HG03108 (cell line): ENCODE data around the gene CCDC188.

Source experiments
- ATAC-seq: cut with Tn5 transposase; IDR thresholded peaks from one replicate; pipeline ENCODE4 v1.9.1; 2021; ENCODE audit warnings: moderate library complexity; ENCODE audit not compliant: unreplicated experiment

CCDC188 gene

DNA sequence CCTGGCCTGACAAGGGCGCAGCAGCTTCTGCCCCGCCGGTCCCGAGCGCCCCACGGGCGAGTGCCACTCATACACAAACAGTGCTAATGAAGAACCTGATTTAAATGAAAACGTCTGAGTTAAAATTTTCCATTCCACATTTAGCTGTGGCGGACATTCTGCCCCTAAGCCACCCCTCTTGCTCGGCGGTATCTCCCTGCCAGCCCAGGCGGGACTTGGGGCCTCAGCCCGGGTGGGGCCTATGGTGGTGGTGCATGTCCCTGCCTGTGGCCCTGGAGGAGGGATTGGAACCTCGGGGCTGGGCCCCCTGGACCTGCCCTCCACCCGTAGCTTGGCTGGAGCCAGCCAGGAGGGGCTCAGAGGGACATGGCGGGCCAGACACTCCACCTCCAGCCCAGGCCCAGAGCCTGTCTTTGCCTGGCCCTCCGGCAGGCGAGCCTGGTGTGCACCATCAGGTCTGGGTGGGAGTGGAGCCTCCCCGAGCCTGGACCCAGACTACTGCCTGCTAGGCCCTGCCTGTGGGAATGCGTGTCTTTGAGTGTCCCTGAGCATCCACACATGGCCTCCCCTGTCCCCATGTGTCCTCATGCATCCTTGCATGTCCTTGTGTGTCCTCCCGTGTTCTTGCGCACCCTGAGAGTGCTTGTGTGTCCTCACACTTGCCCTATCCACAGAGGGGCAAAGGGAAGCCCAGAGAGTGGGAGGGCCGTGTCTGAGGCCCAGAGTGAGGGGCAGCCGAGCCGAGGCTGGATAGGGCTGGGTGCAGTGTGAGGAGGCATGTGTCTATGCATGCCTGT lies 14.9 kb downstream of the CCDC188 start:
- no peak for ATAC-seq

DNA sequence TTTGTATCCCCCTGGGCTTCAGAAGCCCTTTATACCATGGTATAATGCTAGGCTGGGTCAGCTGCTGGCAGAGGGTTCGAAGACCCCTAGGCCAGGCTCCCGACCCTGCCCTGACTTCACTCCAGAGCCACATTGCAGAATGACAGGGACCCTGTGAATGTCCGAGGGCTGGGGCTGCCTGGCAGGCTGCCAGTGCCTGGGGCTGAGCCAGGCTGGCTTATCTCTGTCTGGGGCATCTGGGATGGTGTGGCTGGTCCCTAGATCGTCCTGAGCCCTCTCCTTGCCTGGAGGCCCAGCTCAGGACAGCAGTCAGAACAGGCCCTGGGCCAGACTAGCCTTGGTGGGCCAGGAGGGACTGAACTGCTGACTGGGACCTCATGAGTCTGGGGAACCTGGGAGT lies 15.6 kb downstream of the CCDC188 start:
- ATAC-seq: no peak

DNA sequence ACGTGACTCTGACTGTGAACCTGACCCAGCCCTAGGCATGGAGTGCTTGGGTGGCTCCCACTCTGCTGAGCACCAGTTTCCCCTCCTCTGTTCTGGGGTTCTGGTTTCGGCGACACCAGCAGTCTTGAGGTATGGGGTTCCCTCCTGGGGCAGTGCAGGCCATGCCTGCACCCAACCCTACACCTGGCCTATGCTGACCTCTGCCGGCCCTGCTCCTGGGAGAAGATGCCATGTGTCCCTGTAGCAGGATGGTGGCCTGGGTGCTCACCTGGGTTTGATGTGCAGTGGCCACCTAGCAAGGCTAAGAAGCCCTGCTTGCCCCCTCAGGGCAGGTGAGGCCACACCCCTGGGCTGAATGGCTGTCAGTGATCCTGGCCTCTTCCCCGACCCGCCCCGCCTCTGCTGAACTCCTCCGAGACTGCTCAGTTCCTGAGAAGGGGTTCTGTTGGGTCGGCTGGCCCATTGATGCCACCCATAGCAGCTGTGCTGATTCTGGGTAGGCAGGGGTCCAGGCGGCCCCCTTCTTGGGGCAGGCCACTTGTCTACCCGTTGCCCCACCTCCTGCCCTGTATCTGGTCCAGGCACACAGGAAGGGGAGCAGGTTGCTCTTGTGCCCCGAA lies 16.8 kb downstream of the CCDC188 start:
- no peak for ATAC-seq

DNA sequence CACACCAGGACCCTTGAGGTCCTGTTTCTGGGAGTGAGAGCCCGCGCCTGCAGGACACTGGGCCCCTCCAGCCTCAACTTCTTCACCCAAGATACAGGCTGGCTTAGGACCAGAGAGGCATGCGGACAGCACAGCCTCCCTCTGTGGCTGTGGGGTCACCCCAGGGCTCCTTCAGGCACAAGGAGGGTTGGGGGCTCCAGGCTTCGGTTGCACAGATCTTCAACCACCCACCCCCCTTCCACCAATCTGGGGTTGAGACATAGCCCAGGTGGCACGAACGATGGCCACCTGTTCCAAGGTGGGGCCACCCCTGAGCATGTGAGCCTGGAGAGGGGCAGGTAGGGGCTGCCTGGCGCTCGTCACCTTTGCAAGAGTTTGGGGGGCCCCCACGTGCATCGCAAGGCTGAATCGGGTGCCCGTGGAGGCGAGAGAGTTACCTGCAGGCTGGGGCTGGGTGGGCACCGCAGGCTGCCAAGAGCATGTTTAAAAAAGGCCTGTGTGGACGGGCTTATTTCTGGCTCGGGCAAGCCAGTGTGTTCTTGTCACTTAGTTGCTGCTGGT lies 18.1 kb downstream of the CCDC188 start:
- ATAC-seq: no peak

DNA sequence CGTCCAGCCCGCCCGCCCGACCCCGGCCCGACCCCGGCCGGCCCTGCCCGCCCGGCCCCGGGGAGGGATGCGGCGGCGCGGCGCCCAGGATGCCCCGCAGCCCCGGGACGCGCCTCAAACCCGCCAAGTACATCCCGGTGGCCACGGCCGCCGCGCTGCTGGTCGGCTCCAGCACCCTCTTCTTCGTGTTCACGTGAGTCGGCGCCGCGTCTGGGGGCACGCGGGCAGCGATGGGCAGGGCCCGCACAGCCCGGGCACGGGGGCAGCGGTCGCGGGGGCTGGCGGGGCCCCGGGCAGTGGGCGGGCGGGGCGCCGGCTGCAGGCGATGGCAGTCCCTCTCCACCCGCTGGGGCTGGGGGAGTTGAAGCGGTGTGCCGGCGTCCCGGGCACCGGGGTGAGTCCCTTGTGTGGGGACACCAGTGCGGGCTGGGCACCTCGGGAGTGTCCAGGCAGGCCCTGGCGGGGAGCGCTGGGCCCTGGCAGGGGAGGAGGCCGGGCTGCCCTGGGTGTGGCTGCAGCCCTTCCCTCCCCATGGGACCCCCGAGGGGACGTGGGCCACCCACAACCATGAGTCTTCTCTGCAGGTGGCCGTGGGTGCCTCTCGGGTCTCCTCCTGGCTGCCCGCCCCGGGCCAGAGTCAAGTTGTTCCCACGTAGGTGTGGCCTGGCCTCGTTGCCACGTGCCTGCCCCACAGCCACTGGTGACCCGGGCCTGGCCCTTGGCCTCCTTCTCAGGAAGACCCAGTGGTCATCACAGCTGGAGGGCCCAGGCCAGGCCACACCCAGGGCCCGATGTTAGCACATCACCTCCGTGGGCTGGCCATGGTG lies 18.8 kb downstream of the CCDC188 start:
- no peak for ATAC-seq

DNA sequence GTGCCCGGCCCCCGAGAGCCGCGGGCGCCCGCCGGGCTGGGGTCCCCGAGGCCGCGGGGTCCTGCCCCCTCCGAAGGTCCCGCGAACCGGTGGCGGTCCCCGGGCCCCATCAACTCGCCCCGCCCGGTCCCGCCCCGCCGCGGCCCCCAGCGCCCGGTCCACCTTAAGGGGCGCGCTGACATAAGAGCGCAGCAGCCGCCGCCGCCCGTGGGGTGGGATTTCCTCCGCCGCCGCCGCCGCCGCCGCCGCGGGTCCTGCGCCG lies 19.3 kb downstream of the CCDC188 start, which contains the start of gene ZDHHC8:
ZDHHC8 (plus strand) TSS at position 208 of the 262 bp plus-strand sequence. CDS start 144 bp downstream, outside the sequence.
- peak; percentile 31 for ATAC-seq

DNA sequence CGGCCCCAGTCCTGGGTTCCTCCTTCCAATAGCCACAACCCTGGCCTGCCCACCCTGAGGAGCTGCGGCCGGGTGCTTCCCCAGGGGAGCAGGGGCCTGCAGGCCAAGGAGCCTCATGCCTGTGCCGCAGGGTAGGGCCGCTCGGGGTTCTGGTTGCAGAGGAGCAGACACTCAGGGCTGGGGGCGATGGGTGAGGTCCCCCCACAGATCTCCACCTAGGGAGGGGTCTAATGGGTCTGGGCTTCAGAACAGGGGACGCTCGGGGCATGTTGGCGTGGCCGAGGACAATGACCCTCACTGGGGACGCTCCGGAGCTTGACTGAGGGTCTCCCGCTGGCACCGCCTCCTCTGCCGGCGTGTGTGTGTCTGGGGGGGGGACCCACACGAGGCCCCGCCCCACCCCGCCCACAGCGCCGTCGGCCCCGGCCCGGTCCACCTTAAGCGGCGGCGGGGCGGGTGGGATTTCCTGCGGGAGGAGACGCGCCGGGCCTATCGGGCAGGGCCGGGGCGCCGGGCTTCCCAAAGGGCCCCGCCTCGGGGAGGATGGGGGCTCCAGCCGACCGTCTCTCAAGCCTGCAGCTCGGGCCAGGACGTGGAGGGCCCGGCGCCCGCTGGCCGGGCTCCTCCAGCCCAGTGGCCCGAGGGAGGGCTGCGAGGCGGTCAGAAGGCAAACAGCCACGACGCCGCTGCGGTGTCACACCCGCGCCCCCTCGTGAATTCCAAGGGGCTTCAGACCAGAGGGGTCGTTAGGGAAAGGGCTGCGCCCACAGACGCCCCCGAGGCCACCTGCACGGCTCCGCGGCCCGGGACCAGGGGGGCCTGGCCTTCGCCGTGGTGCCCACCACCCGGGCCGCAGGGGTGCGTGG lies 19.9 kb downstream of the CCDC188 start:
- ATAC-seq: peak; percentile 56

DNA sequence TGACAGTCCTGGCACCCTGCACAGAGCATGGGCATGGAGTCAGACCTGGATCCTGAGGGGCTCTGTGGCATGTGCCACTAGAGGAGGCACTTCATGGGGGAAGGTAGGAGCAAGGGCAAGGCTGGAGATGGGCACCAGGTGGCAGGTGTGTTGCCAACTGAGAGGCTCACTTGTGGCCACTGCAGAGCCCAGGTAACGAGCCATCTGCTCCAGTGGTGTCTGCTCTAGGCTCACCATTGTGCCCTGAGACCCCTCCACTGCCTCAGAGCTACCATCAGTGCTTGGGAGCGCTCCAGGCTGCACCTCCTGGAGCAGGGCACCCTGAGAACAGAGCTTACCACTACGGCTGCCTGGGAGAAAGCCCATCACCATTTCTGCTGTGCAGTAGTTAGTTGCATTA lies 20.5 kb downstream of the CCDC188 start:
- no peak for ATAC-seq

DNA sequence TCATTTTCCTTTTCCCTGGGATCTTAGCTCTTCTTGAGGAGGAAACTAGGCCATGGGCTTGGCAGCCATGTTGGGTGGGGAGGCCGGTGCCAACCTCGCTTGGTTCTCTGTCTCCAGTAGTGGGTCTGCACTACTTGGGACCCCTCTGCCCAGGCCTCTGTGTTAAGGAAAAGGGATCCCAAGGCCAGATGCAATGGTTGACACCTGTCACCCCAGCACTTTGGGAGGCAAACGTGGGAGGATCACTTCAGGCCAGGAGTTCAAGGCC lies 21.2 kb downstream of the CCDC188 start:
- ATAC-seq: no peak

DNA sequence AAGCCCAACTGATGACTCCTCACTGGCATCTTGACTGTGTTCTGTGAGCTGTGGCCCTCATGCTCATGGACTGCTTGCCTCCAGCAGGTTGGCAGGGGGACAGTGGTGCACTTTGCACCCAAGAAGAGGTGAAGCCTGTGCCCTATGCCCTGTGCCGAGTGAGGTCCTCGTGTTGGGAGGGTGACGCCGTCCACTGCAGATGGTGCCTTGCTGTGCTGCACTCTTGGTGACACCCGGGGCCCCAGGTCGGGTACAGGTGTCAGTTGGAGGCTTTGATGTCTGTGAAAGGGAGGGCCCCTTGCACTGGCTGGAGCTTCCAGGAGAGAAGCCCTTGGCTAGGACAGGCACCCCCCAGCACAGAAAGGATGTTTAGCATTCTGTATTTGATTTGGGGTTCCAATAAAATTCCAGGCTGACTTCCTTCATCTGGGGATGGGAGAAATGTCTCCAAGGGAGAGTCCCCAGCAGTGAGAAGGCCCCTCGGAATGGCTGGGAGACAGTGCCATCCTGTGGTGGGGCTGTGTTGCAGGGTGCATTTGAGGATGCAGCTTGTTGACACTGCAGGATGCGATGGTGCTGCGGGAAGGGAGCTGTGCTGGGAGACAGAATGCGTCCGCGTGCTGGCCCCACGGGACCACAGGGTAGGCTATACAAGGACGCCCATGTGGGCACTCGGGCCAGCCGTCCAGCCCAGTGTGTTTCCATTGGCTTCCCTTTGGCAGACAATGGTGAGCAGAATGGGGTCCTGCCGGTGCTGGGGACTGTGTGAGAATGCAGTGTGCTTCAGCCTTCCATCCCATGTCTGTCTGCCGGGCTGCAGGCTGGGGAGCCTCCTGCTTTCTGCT lies 21.7 kb downstream of the CCDC188 start:
- no peak for ATAC-seq

DNA sequence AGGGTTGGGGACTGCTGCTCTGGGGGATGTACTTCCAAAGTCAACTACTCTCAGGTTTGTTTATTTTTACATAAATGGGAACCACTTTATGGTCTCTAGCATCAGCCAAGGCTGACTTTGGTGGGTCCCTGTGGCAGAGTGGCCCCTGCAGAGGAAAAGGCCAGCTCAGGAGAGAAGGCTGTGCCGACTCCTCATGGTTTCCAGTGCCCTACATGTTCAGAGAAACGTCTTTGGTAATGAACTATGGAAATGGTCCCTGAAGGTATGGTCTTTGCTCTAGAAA lies 22.3 kb downstream of the CCDC188 start:
- ATAC-seq: no peak

DNA sequence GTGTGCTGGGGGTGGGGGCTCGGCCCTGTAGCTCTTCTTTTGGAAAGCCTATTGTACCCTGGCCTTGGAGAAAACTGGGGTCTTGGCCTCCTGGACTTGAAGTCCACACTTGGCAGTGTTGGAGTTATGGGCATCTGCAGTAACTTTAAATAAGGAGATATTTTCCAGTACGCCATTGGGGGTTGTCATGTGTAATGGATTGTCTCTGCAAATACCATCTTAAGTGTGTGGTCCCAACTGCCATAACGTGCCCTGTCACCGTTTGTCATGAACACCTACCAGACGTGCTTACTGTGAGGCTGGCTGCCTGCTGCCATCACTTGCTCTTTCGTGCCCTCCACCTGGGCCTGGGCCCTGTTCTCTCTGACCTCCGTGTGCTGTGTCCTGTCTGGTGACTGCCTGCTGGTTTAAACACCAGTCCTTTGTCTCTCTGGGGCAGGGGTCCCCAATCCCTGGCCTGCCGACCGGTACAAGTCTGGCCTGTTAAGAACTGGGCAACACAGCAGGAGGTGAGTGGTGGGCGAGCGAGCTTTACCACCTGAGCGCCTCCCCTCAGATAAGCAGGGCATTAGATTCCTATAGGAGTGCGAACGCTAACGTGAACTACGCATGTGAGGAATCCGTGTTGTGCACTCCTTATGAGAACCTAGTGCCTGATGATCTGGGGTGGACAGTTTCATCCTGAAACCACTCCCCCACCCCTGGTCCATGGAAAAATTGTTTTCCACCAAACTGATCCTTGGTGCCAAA lies 22.8 kb downstream of the CCDC188 start:
- no peak for ATAC-seq

DNA sequence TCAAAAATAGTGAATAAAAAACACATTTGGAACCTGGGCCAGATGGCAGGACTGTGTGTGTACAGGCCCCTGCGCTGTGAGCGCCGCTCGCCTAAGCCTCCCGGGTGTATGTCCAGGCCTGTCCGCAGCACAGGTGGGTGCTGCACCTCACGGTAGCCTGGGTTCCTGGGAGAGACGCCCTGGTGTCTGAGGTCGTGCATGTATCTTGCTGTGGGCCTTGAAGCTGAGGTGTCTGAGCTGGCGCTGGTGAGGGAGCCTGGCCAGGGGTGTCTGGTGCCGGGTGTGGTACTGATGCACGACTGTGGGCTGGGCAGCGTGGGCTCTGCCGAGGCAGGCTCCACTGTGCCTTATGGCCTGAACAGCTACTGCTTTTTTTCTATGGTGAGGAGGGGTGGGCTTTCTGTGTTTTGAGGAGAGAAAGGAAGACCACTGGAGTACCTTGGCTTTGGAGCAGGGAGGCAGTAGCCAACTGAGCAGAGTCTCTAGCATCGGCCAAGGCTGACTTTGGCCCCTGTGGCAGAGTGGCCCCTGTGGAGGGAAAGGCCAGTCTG lies 23.5 kb downstream of the CCDC188 start:
- no peak for ATAC-seq

DNA sequence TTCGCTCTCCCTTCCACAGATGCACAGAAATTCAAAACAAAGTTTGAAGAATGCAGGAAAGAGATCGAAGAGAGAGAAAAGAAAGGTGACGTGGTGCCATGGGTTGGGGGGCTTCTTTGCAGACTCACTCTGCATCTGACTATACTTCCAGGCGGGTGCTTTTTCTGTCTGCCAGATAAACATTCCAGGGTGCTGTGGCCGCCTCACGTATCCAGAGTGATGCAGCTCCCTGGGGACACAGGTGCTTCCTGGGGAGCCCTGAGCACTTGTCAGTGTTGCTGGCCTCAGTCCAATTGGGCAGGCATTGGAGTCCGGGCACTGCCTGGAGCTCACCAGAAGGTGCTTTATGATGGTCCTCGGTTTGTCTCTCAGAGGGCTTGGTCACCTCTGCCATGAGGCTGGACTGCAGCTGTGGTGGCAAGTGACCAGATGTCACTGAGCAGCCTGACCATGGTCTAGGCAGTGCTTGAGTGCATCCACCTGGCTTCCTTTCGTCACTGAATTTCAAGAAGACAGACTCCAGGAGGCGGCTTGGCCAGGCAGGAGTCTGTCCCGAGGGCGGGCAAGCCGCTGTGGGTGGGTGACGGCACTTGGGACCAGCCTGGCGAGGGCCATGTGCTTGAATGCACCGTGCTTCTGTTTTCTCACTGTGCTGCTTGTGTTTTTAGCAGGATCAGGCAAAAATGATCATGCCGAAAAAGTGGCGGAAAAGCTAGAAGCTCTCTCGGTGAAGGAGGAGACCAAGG lies 24.4 kb downstream of the CCDC188 start:
- ATAC-seq: no peak

DNA sequence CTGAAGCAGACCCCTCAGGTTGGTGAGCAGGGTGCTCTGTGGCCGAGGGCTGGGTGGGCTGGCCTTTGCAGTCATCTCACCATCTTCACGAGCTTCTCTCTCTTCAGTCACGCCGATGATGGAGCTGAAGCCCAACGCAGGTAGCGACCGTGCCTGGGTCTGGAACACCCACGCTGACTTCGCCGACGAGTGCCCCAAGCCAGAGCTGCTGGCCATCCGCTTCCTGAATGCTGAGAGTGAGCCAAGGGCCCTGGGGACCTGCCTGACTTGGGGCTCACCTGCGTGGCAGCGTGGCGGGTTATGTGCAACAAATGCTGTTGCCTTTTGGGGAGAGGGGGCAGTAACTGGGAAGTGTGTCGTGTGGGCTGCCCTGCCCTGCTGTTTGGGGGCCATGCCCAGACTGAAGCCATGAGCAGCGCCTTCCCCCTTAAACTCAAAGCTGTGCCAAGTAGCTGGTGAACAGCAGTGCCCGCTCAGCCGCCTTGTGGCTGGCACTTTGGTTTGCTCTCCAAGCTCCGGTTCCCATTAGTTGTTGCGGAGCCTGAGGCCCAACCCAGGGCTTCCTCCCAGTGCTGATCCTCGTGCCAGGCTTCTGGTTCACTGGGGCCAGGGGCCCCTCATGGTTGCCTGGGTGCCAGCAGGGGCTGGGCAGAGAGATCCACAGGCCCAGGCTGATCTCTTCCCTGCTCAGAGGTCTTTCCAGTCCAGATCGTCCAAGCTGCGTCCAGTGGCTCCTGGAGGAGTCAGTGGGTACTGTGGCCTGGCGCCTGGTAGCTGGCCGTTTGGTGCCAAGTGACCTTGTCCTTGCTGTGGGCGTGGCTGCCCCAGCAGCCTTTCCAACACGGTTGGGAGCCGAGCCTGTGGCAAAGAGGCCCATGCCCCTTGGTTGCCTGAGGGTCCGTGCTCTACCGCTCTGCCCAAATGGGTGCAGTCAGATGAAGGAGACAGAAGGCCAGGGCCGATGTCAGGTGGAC lies 25.4 kb downstream of the CCDC188 start:
- ATAC-seq: no peak

DNA sequence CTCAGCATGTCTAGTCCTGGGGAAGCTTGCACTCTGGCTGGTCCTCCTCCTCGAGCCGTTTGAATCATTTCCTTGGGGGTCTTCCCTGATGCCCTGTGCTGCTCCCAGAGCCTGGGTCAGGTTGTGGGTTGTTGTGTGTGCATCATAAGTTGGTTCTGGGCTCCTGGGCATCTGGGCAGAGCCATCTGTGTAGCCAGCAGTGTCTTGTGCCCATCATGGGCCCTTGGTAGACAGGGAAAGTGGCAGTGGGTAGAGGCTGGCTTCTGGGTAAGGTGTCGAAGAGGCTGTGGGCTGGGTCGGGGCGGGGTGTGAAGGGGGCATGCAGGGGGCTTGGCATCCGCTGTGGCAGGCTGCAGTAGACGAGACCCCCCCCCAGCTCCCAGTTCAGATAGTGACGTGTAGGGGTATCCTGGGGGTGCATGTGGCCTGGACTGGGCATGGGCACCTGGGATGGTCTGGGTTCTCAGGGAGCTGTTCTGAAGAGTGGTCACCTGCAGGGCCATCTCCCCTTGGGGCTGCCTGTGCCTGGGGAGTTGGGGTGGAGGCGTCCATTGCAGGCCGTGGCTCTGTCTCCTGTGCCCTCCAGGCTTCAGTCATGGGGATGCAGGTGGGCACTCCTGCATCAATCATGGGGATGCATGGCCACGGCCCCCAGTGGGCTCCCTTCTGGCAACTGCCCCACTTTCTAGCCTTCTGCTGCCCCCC lies 26.6 kb downstream of the CCDC188 start:
- ATAC-seq: no peak
